GM12872 (cell line): ENCODE data around the gene SLC29A3.

Experiments
- CTCF ChIP-seq: IDR thresholded peaks from 3 replicates; pipeline ENCODE4 v1.5.1; 2011; ENCODE audit warnings: low read depth, mild to moderate bottlenecking, low read length, moderate library complexity; ENCODE audit not compliant: insufficient read depth

Gene SLC29A3

GRCh38 chr10:71321386-71321785, 2.3 kb downstream of the SLC29A3 start:
- TF ChIP-seq CTCF, result no peak

GRCh38 chr10:71323407-71323806, 4.3 kb downstream of the SLC29A3 start:
- no peak for TF ChIP-seq CTCF

- no peak for TF ChIP-seq CTCF
Observed at GRCh38 chr10:71324743-71325142, 5.7 kb downstream of the SLC29A3 start.

GRCh38 chr10:71325267-71325666, 6.2 kb downstream of the SLC29A3 start:
- no peak for TF ChIP-seq CTCF

GRCh38 chr10:71326464-71326881, 7.4 kb downstream of the SLC29A3 start:
- no peak for TF ChIP-seq CTCF

GRCh38 chr10:71330789-71331404, 11.8 kb downstream of the SLC29A3 start:
- no peak for TF ChIP-seq CTCF

- no peak for TF ChIP-seq CTCF
Observed at GRCh38 chr10:71331736-71332135, 12.7 kb downstream of the SLC29A3 start.

- TF ChIP-seq CTCF, result no peak
Observed at GRCh38 chr10:71332466-71332865, 13.4 kb downstream of the SLC29A3 start.
